A375 (cell line): Measurements from ENCODE around the gene RYK. TPM values are rescaled to one million over a fixed set of nuclear protein-coding genes. Genes with fewer than 3 reads are reported as not detected.

Source experiments
- total RNA-seq: library from RNA; depleted of rRNA; stranded (reverse); fragments of >200 nt; shearing (Covaris generic); gene quantifications from 2 replicates; pipeline ENCODE4 v1.2.3, GENCODE V29; 2014; rRNA removed

Gene RYK
- total RNA-seq, result 79.3 and 86.8 TPM in 2 replicates

GRCh38 chr3:134250717-134251220 is at the start of gene RYK:
Gene RYK (minus strand): TSS chr3:134250859. CDS start chr3:134250654, 205 bp downstream.

Other genes starting within 250 kb of the RYK start
- gene SLCO2A1, start 220.9 kb downstream of the RYK start, total RNA-seq, result 0.03 and 0.08 TPM in 2 replicates
- gene AMOTL2, start 123.6 kb upstream of the RYK start, total RNA-seq, result 230 and 247 TPM in 2 replicates
- 57.3 and 58.1 TPM in 2 replicates for gene ANAPC13, start 235.1 kb upstream of the RYK start, total RNA-seq
- gene CEP63, start 235.2 kb upstream of the RYK start, total RNA-seq, result 27.9 and 34.5 TPM in 2 replicates